ENCODE measurements around the gene FLNB.

The FLNB gene

DNA sequence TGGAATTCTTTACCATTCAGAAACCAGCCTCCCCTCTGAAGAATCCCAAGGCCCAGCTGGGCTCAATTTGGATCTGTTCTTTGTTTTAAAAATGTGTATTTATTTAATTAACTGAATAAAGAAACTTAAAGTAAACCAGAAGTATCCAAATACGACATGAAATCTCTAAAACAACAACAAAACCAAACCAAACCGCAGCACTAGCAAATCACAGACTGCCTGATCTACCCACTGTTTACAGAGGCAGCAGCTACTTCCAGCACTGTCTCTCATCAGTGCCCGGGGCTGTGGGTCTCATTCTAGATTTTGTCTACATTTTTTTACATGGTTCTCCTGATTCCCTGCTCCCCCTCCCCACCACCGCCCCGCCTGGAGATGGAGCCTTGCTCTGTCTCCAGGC is 2.3 kb downstream of the FLNB start:
- DNase-seq = no peak

DNA sequence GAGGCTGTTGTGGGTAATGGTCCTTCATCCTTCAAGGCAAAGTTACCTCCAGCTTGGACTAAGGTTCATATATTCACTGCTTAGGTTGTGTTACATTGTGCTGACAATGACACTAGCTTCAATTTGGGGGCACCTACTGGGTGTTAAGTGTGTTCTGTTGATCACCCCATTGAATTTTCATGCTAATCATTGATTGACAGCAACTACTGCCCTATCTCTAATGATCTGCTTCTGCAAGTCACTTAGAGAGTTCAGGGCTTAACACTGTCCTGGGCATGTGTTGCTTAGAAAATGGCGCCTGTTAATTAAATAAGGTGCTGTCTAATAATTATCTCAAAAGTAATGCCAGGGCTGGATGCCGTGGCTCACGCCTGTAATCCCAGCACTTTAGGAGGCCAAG is 3.4 kb downstream of the FLNB start:
- DNase-seq = no peak

DNA sequence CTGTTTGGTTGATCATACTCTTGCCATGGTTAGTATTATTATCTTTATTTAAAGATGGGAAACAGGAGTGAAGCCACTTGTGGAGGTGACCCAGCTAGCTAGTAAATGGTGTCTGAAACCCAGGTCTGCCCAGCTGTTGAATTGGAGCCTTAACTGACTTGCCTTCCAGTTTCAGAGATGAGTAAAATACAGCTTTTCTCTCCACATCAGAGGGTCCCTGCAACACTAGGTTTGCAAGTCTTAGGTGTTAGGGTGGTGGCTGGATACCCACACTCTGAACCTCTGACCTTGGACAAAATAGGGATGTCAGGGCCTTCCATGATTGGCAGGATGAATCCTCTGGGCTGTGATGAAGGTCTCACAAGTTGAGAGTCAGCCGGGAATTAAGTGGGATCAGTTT is 4.1 kb downstream of the FLNB start:
- no peak for DNase-seq

DNA sequence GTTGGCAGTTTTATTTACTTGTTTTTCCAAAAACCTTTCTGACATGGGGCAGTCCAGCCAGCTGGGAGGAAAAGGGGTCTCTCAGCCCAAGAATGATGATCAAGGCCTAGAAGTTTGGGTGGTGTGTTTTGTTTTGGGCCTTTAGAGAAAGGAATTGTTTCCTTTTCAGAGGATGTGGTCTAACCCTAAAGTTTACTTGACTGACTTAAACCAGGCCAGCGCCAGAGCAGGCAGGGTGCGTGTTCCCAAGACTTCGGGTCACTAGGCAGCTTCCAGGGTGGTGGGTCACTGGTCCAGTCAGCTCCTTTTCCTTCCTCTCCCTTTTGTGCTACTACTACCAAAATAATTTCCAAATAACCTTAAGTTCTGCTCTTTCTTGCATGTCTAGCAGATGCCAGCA is 4.9 kb downstream of the FLNB start:
- DNase-seq = no peak

DNA sequence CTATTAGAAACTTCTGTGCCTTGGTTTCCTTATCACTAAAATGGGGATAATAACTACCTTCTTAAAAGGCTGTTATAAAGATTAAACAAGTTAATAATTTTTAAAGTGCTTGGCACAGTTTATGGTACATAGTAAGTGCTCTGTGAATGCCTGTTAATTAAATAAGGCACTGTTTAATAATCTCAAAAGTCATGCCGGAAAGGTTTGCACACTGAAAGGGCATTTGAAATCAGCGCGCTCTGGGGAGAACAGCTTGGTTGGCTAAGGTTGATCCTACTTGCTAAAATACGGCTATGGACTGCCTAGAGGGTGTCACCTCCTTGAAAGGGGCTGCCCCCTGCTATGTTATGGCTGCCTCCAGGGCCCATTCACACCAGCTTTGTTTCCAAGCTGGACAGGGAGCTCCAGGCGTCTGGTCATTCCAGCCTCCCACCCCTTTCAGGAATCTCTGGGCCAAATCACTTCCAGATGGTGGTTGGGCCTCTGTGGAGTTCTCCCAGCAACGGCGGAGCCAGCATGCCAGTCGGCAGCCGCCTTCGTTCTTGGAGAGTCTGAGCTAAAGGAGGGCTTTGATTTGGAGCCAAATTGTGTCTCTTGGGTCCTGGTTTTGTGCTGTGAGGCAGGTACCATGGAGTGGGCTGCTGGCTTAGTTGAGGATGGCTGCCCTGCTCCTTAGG is 5.9 kb downstream of the FLNB start:
- DNase-seq = peak; percentile 53

DNA sequence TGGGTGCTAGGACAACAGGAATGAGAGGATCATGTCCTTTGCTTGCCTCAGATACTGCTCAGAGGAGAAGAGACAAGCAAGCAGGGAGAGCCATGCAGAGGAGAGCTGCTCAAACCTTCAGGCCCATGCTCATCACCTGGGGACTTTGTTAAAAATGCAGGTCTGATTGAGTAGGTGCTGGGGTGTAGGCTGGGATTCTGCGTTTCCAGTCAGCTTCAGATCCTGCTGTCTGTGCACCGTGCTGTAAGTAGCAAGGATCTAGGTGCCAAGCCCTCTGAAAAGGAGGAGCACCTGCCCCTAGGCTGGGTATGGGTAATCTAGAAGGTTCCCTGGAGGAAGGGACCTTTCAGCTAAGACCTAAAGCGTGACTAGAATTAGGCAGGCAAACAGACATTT is 7.3 kb downstream of the FLNB start:
- no peak for DNase-seq

DNA sequence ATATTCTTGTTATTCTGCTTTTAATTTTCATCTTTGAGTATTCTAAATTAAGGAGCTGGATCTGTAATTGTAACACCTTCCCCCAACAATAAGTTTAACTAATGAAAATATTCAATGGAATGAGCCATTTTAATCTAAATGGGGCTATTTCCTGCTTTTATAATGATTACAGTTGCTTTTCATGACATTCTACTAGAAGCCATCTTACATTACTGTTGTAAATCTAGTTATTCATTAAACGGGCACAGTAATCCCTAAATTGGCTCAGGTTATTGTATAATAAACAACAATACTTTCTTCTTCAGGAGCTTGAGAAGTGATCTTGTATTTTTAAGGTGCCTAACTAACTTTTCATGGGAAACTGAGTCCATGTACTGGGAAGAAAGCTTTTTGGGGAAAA is 8.5 kb downstream of the FLNB start:
- DNase-seq = no peak

DNA sequence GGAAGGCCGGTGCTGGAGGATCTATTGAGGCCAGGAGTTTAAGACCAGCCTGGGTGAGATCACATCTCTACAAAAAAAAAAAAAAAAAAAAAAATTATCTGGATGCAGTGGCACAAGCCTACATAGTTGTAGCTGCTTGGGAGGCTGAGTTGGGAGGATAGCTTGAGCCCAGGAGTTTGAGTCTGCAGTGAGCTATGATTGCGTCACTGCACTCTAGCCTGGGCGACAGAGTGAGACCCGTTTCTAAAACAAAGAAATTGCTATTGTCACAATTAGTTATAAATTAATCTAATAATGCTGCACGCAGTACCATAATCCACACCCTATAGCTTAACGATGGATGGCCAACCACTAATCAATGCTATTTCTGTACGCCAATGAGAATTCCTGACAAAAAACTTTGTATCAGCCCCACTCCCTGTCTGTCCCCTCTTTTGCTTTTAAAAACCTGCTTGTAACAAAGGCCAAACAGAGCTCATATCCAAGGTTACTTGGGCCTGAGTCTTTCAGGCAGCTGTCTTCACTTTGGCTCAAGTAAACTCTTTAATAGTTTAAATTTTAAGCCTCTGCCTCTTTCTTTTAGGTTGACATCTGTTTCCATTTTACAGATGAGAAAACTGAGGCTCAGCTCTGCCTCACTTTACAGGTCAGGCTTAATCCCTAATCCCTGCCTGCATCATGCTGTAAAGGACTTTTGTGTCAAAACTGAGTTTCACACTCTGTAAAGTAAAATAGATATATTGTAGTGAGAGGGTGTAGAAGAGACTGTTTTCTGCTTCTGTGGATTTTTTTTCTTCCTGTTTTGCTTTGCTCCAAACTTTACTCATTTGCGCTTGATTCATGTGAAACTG is 10.9 kb downstream of the FLNB start:
- no peak for DNase-seq

DNA sequence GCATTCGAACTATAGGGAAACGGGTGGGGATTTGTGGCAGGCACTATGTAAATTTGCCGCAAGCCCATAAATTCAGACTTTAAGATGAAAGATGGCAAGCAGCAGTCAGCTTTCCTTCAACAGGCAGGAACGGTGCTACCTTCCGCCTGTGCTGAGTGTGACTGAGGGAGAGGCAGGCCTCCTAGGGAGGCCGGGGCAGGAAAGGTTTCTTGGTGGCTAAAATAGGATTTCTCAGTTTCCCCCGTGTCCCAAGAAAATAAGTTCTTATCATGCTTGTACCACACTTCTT is 12.5 kb downstream of the FLNB start:
- DNase-seq = no peak

DNA sequence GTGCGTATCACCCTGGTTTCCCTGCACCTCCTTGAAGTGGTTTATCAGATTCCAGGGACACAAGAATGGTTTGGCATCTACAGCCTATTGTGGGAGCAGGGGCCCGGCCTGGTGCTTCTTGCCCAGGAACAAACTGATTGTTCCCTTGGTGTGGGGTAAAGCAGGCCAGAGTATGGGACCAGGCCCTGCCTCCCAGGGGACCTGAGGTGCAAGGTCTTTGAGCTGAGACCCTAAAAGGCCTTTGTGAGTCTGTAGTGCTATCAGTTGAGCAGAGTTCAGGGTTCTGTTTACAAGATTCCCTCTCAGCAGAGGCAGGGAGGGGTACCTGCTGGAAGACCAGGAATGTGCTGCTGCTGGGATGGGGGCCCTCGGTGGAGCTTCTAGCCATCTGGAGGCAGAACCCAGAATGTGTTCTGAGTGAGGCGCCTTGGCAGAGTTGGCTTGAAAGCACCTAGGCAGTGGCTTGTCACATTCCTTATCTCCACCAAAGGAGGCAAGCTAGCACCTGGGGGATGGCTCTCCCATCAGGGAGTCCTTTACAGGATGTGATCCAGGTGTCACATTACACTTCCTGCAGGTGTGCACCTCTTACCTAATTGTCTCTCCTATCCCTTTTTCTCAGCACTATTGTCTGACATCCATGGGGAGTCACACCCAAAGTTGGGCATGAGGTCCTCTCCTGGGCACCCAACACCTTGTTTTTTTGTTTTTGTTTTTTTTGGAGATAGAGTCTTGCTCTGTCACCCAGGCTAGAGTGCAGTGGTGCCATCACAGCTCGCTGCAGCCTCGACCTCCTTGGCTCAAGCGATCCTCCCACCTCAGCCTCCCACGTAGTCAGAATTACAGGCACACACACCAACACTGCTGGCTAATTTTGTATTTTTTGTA is 13.1 kb downstream of the FLNB start:
- DNase-seq = peak; percentile 80

DNA sequence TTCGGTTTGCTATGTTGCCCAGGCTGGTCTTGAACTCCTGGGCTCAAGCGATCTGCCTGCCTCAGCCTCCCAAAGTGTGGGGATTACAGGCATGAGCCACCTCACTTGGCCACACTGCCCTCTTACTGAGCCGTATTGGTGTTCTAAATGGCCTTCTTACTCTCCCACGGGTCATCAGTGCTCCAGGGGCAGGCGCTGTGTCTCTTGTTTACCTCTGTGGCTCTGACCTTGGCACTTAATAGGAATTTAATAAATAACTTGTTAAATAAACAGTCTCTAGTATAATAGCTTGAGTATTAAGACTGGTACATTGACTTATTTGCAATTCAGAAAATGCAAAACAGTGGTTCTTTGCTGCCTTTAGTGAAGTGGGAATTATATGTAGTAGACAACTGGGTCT is 13.7 kb downstream of the FLNB start:
- DNase-seq = no peak

DNA sequence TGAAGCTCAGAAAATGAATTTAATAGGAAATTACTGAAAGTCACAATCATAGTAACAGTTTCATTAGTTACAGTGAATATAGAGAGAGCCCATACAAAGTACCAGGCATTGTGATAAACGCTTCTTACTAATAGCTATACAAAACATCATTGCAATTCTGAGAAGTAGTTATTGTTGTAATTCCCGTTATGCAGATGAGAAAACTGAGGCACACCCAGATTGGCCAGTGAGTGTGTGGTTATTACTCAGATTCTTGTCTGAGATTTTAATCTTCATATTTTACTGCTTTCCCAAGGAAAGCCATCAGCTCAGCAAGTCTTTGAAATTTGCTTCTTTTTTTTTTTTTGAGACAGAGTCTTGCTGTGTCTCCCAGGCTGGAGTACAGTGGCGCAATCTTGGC is 14.3 kb downstream of the FLNB start:
- no peak for DNase-seq

DNA sequence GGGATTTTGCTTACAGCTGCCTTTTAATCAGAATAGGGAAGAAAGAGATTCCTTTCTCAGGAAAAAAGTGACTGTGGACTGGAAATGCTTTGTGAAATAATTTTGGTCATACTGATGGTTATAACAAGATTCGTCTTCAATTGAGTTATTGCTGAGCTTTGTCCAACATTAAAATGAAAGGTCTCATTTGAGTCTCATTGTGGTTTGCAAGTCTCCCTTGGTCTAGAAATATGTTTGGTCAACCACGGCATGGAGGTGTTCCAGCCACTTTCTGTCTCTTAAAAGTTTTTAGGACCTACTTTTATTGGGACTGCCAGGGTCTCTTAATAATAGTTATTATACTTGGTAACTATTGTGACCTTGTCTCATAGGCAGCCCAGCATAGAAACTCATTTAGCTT is 15.3 kb downstream of the FLNB start:
- DNase-seq = no peak

DNA sequence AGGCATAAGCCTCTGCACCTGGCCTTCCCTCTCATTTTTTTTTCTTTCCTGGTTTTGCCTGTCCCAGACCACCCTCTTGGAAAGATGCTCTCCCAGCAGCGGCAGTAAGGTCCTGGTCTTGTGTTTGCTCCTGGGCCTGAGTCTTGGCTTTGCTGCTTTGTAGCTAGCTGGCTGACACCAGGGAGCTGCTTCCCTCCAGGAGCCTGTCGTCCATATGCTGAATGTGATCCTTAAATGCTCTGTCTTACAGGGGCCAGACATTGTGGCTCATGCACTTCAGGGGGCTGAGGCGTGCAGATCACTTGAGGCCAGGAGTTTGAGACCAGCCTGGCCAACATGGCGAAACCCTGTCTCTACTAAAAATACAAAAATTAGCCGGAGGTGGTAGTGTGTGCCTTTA is 17.2 kb downstream of the FLNB start:
- peak; percentile 45 for DNase-seq

DNA sequence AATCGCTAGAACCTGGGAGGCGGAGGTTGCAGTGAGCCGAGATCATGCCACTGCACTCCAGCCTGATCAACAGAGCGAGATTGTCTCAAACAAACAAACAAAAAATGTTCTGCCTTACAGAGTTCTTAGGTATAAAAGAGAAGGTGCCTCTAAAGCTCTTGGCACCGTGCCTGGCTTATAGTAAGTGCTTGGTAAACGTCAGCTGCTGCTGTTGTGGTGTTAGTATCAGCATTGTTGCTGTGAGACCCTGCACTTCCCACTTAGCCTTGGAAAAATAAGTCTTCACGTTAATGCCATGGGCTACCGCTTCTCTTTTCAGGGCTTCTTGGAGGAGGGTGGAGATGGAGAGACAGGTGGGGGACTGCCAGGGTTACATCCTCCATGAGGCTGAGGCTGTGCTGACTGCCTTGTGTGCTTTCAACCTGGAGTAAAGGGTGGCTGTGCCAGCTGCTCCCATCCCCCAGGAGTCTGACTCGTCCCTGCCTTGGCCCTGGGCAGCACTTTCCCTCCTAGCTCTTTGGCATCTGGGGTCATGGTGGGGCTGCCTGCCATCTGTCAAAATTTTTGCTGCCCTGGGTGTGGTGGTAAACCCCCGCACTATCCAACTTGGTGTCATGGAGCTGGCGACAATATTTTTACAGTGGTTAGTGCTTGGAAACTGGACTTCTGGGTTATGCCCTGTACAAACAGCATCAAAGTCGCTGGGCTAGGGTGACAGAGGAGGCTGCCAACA is 17.8 kb downstream of the FLNB start:
- peak; percentile 92 for DNase-seq

DNA sequence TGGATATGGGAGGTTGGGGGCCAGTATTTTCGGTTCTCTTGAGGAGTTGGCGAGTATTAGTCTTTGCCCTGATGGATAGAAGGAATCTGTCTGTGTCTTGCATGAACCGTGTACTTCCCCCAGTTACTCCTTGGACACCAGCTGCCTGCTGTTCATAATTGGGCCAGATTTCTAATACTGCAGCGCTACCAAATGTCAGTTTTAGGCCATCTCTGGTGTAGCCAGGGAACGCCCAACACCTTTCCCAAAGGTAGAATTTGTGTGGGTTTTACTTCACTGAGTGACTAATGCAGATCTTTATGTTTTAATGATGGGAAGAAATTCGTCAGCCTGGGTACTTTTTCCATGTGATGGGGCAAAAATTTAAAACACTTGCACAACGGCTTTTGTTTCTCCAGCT is 18.4 kb downstream of the FLNB start:
- DNase-seq = peak; percentile 61

DNA sequence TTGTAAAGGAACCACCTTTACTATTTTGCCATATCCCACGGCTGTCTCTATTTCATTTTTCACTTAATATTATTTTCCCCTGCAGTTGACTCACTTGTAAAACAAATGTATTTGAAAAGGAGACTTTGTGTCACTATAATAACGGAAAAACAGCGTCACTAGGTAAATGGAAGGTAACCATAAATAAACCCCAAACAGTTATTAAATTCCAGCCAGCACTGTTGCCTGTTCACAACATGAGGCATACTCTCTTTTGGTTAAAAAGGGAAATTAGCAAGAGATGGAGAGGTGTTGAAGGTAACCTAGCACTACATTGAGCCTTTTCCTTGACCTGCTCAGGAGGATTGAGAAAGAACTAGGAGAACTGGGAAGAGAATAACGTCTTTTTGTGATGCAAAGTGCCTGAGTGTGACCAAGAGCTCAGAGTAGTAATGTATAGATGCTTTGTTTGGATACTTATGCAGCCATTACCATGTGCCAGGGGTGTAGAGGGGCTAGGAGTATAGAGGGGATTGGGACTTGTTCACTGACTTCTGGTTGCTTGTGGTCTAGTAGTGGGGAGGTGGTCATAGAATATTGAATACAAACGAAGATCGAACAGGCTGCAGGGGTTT is 19.6 kb downstream of the FLNB start:
- DNase-seq = no peak

DNA sequence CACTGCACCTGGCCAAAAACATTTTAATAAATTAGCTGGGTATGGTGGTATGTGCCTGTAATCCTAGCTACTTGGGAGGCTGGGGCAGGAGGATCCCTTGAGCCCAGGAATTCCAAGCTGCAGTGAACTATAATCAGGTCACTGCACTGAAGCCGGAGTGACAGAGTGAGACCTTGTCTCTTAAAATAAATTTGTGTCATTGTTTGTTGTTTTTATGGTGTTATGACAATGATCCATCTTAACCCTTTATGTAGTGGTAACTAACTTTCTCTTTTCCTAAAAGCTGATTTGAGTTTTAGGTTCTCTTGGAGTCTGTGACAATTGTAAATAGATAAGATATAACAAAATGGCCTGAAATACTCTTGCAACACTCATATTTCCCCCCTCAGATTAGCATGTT is 20.7 kb downstream of the FLNB start:
- no peak for DNase-seq

DNA sequence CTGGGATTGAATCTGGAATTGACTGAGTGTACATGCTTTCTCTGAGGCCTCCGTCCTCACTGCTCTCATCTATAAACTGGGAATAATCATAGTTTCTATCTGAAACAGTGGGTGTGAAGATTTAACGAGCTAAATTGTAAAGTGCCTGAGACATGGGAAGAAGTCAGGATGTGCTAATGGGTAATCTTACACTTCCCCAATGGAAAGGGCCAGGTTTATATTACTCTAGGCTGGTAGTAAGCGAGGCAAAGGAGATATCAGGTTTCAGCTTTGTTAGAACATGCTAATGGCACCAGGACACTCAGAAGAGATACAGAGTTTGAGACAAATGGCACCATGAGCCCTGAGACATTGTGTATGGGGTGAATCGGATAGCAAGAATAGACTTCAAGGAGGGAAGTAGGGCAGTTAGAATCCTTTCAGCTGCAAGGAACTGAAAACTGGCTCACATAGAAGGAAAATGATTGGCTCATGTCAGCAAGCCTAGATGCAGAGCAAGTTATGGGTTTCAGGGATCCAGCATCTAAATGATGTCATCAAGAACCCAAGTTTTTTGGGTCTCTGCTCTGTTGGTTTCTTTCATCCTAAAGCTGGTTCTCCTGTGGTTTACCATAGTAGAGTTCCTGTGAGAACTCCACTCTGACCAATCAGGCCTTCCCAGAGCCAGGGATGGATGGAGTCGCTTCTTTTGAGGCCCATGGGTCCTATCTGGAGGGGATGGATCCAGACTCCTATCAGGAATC is 21.8 kb downstream of the FLNB start:
- peak; percentile 90 for DNase-seq

DNA sequence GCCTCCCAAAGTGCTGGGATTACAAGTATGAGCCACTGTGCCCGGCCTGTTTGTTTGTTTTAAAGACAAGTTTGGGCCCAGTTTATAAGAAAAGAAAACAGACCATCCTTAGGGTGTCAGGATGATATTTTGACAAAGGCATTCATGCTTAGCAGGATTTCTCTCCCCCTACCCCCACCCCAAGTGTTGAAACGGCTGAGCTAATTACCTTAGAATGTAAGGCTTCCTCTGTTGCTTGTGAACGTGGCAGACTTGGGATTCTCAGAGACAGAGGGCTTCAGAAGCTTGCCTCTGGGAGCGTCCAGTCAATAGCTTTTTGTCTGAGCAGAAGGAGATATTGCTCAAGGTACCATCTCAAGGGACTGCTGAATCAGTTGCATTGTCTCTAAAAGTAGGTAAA is 24.0 kb downstream of the FLNB start:
- DNase-seq = no peak

DNA sequence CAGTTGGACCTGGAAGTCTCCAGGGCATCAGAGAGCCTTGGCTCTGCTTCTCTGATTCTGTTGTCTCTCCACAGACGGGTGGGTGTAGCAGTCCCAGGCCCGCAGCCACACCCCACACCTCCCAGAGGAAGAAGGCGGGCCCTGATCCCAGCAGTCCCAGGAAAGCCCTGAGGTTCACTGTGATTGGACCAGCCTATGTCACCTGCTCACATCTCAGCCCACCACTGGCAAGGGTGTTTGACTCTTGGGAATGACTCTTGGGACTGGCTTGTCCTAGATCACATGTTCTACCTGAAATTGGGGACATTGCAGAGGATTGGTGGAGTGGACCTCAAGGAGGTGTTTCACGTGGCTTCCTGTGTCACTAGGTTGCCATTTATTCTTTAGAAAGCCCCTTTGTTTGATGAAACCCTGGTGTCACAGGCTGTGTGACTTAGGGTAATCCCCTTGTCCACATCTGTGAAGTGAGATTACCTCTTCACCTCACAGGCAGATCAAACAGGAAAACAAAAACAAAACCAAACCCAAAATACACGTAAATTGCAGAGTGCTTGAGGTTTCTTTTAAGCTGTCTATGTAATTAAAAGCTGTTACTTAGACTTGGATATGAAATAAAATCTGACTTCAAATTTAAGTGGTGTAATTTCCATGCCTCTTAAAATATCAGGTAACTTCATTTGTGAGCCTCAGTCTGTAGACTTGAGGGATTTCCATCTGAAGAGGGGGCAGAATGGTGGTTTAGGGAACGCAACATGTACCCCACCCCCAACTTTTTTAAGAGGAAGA is 26.7 kb downstream of the FLNB start:
- DNase-seq = peak; percentile 23
